ENCODE results near the gene PCBD1.

Gene PCBD1

GRCh38 chr10:70917226-70917625, 28.9 kb upstream of the PCBD1 start:
- no peak for DNase-seq

DNA sequence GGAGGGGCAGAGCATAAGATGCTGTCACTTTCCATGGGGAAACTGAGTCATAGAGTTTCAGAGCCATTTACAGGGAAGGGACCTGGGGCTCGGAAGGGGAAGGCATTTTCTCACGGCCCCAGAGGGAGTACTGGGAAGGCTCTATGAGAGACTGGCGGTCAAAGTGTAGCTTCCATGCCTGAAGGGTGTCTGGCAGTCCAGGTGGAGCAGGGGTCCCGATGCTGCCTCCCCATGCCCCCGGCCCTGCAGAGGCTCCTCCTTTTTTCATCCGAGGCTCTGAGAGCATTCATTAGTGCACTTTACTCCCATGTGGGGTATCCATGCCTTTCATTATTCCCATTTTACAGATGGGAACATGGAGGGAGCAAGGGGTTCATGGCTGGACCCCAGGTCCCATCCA, 27.9 kb upstream of the PCBD1 start:
- DNase-seq: no peak

DNA sequence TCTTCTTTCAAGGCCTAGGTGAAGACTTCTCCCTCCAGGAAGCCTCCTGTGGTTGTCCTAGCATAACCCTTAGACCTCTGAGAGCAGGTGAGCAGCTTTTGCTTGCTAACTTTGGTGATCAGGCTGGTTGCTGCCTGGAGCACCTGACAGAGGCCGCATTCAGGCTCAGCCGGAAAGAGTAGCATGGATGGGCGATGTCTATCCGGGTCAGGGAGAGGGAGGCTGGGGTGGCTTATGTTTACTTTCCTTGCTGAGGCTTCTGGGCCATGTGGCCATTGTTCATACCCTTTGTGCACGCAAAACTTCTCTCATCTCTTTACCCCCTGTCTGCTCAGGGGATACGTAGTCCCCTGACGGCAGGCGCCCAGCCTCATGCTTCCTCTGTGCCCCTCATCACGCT, 27.4 kb upstream of the PCBD1 start:
- DNase-seq: no peak

- DNase-seq: no peak
Measured at GRCh38 chr10:70915206-70915605, 26.8 kb upstream of the PCBD1 start.

- DNase-seq: no peak
Measured at GRCh38 chr10:70914316-70914864, 26.0 kb upstream of the PCBD1 start.

DNA sequence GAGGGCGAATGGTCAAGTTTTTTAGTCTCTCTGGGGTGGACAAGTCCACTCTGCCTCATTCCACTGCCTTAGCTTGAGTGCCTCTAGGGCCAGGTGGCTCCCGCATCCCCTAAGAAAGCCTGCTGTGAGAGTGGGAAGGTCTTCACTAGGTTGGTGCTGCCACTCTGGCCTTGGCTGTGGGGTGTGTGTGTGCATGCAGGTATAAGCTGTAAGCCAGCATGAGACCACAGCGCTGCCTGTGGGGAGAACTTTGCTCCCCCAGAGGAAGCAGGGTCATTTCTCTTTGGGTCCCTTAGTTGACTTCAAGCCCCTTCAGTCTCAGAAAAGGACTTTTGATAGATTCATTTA, 25.5 kb upstream of the PCBD1 start:
- DNase-seq: no peak

DNA sequence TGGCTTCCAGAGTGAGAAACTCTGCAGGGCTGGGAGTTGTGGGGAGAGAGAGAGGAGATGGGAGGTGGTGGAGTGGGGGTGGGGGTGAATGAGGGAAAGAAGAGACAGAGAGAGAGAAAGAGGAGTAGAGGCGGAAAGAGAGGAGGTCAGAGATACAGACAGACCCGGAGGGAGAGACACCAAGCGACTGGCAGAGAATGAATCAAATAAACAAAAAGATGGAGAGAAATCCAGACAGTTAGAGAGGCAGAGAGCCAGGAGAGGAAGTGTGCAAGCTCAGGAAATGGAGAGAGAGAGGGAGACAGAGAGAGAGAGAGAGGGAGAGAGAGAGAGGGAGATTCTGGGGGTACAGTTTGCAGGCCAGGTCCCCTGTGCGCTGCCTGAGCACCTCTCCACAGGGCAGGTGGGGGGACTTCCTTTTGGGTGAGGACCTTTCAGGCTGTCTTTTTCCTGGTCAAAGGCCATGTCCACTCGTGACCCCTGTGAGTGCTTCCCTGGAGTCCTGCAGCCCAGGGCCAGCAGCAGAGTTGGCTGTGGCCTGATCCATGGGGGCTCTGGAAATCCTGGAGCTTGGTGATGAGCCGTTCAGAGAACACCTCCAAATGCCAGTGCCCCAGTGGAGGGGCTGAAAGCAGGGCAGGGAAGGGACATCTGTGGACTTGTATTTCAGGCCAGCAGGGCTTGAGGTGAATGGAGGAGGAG, 25.0 kb upstream of the PCBD1 start:
- DNase-seq: no peak

- no peak for DNase-seq
Measured at GRCh38 chr10:70912556-70912955, 24.2 kb upstream of the PCBD1 start.

DNA sequence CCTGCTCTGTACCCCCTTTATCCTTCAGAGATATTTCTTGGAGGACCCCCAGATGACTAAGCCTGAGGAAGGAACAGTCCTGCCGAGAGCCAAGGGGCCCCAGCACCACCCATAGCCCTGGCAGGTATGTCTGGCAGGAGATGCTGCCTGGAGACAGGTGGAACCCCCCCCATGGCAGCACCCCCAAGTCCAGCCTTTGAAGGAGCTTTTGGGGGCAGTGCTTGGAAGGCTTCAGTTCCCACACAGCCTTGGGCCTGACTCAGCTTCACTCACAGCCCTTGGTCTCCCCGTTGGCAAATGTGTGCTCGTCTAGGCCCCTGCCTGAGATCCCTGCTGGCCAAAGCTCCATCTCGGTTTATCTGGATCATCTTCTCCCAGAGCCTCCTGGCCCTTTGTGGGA, 23.0 kb upstream of the PCBD1 start:
- DNase-seq: no peak

GRCh38 chr10:70910486-70911341, 22.3 kb upstream of the PCBD1 start:
- no peak for DNase-seq

- no peak for DNase-seq
Measured at GRCh38 chr10:70909326-70909935, 21.1 kb upstream of the PCBD1 start.

DNA sequence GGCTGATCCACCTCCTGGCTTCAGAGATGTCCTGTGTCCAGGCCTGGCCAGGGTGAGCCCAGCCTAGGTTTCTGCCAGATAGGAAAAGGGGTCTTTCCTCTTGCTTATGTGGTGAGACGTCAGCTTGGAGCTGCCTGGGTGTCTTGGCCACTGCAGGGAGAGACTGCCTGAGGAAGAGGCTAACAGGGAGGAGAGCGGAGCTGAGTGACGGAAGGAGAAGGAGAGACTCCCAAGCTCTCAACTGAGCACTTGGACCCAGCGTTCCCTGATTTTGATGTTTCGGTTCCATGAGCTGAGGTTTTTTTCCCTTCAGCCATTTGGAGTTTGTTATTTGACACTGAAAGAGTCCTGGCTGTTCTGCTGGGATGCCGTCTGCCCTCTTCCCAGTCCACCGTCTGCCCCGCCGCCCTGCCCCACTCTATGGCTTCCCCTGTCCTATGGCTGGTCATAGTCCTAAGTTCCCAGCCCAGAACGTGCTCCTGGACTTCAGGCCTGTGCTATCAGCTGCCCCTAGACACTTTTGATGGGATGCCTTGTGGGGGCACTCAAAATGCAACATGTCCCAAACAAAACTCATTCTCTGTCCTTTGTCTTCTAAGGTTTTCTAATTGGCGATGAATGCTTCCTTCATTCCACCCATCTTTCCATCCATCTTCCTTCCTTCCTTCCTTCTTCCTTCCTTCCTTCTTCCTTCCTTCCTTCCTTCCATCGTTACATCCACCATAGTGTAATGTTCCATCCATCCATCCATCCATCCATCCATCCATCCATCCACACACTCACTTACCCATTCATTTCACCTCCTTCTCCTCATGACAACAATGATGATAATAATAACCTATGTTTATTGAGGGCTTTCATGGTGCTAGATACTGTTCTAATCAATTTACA, 20.3 kb upstream of the PCBD1 start:
- no peak for DNase-seq

DNA sequence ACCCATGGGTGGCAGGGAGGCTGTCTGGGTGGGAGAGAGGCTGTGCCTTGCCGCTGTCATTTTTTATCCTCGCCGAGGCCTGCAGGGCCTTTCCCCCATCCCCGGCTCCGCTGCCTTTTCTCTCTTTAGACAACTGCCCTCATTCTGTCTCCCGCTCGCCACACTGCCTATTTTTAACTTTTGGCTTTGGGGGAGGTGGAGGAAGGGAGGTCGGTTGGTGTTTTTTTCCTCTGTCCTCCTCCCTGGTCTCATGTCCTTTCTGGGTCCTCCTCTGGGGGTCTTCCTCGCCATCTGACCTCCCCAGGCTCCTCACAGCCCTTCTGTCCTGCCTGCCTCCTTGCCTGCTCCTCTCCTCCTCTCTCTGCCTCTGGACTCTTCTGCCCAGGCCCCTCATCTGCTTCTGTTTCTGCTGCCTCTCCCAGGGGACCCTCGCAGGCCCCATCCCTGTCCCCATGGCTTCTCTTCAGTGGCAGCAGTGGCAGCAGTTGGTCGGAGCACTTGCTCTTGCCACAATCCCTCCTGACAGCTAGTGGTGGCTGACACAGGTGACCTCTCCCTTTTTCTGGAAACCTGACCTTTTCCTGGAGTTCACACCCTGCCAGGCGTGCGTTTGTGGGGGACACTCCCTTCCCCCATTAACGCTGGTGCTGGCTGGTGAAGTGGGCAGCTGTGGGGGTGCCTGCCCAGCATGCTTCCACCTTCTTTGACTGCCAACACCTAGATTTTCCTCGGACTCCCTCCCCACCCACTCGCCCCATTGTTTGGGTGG, 19.5 kb upstream of the PCBD1 start:
- DNase-seq: no peak

DNA sequence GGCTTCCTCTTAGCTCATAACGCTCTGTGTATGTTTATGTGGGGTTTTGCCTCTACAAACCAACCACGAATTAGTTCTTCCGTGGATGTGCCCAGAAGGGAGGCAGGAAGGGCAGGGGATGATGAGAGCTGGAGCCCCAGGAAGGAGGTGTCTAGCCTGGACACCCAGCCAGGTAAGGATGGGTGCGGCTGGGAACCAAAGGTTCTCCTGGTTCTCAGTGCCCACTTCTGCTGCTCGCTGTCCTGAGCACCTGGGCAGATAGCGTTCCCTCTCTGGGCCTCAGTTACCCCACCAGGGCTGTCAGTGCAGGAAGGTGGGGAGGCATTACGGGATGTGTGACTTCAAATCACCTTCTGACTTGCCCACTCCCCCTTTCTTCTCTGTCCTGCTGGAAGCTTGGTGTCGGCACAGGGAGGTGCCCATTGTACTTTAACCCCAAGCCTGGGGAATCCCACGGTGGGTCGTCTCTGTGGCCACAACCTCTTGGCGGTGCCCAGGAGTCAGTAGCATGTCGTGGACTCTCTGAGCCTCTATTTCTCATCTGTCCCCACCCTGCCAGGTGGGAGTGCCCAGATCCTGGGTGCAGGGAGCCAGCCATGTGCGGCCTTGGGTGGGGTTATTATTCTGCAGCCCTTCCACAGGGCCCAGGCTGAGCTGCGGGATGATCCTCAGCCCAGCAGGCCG, 18.7 kb upstream of the PCBD1 start:
- no peak for DNase-seq

GRCh38 chr10:70906031-70906783, 17.8 kb upstream of the PCBD1 start:
- DNase-seq: no peak

- DNase-seq: no peak
Measured at GRCh38 chr10:70905071-70906021, 17.0 kb upstream of the PCBD1 start.

GRCh38 chr10:70903262-70903921, 15.0 kb upstream of the PCBD1 start:
- no peak for DNase-seq

GRCh38 chr10:70902661-70903261, 14.4 kb upstream of the PCBD1 start:
- DNase-seq: no peak

Measured in T-helper 2 cell (primary cell).